GM23338 (cell line): Measurements from ENCODE around the gene PDSS1. TPM values are rescaled to one million over a fixed set of nuclear protein-coding genes. Genes with fewer than 3 reads are reported as not detected.

Source experiments
- ETS1 ChIP-seq: IDR thresholded peaks from 2 replicates; pipeline ENCODE4 v1.6.1; 2016; ENCODE audit warnings: antibody characterized with exemption
- EZH2 ChIP-seq: fragments of 200-600 bp; sonication (generic); IDR thresholded peaks from one replicate; pipeline ENCODE4 v1.8.0; 2017; ENCODE audit warnings: antibody characterized with exemption, mild to moderate bottlenecking, low read depth; ENCODE audit not compliant: unreplicated experiment
- POLR2AphosphoS5 ChIP-seq: IDR thresholded peaks from 2 replicates; pipeline ENCODE4 v1.6.1; 2016; ENCODE audit warnings: antibody characterized with exemption, low read depth
- REST ChIP-seq: IDR thresholded peaks from one replicate; pipeline ENCODE4 v1.6.1; 2018; ENCODE audit warnings: antibody characterized with exemption; ENCODE audit not compliant: unreplicated experiment
- ZNF331 ChIP-seq: fragments of 250-450 bp; sonication (Bioruptor Pico); IDR thresholded peaks from 2 replicates; pipeline ENCODE4 v1.5.0; 2020; ENCODE audit warnings: low read depth, mild to moderate bottlenecking, moderate library complexity
- ZNF462 ChIP-seq: fragments of 250-450 bp; sonication (Bioruptor Pico); IDR thresholded peaks from 2 replicates; pipeline ENCODE4 v1.5.0; 2020; ENCODE audit warnings: mild to moderate bottlenecking, moderate library complexity
- polyA plus RNA-seq: library from polyadenylated mRNA; unstranded; fragments of >200 nt; fragmentation: Nextera tagmentation; extraction: Ambion mirVana; gene quantifications from 2 replicates; pipeline ENCODE4 v1.2.1, GENCODE V29; 2016
- total RNA-seq: library from RNA; depleted of rRNA; stranded (reverse); fragments of >200 nt; shearing (Covaris generic); gene quantifications from 2 replicates; pipeline ENCODE4 v1.2.3, GENCODE V29; 2014

PDSS1 gene
- total and polyA plus RNA-seq, 2 experiments from 2014 or later = 21.5 to 26.2 TPM

- TF ChIP-seq REST = no peak
- no peak for TF ChIP-seq ZNF331 (CRISPR knock-in tag)
- no peak for TF ChIP-seq POLR2AphosphoS5
- TF ChIP-seq ZNF462 = no peak
- TF ChIP-seq EZH2 = no peak
- TF ChIP-seq ETS1 = no peak
These were observed 3.6 kb downstream of the PDSS1 start (continued) for GRCh38 chr10:26700884-26701630.
